Measurements from ENCODE around the gene UBR4. TPM values are rescaled to one million over a fixed set of nuclear protein-coding genes. Genes with fewer than 3 reads are reported as not detected.

The UBR4 gene
- total RNA-seq, 1 donor from 2014 or later, result 69.7 TPM

- DNase-seq (ENCODE audit: low spot score in 2 of 2) (no peak), FAIRE-seq (no peak)
These were observed 108.8 kb downstream of the UBR4 start for GRCh38 chr1:19101244-19101643.

- FAIRE-seq (no peak), DNase-seq (ENCODE audit: low spot score in 2 of 2) (no peak)
These were observed 110.0 kb downstream of the UBR4 start for GRCh38 chr1:19100028-19100427.

GRCh38 chr1:19096990-19097389 lies 113.1 kb downstream of the UBR4 start:
- no peak for FAIRE-seq

GRCh38 chr1:19096036-19096833 lies 113.8 kb downstream of the UBR4 start:
- no peak for FAIRE-seq

More at GRCh38 chr1:19096990-19097389, 113.1 kb downstream of the UBR4 start:
- no peak for DNase-seq (ENCODE audit: low spot score in 2 of 2)

GRCh38 chr1:19091196-19091953 lies 118.7 kb downstream of the UBR4 start:
- DNase-seq (ENCODE audit: low spot score in 2 of 2) (no peak), FAIRE-seq (no peak)

More at GRCh38 chr1:19096036-19096833, 113.8 kb downstream of the UBR4 start:
- DNase-seq (ENCODE audit: low spot score in 2 of 2), result peak; percentile 24 to 43

GRCh38 chr1:19089524-19089923 lies 120.5 kb downstream of the UBR4 start:
- FAIRE-seq (no peak), DNase-seq (ENCODE audit: low spot score in 2 of 2) (no peak)

- FAIRE-seq (no peak), DNase-seq (ENCODE audit: low spot score in 2 of 2) (no peak)
These were observed 121.2 kb downstream of the UBR4 start for GRCh38 chr1:19088717-19089442.

- FAIRE-seq (no peak), DNase-seq (ENCODE audit: low spot score in 2 of 2) (no peak)
These were observed 122.1 kb downstream of the UBR4 start for GRCh38 chr1:19087737-19088594.

- no peak for DNase-seq (ENCODE audit: low spot score in 2 of 2)
- FAIRE-seq, result no peak
These were observed 122.9 kb downstream of the UBR4 start for GRCh38 chr1:19087017-19087736.

- FAIRE-seq (no peak), DNase-seq (ENCODE audit: low spot score in 2 of 2) (no peak)
These were observed 123.7 kb downstream of the UBR4 start for GRCh38 chr1:19086176-19086875.

- DNase-seq (ENCODE audit: low spot score in 2 of 2) (no peak), FAIRE-seq (no peak)
These were observed 125.8 kb downstream of the UBR4 start for GRCh38 chr1:19084206-19084738.

GRCh38 chr1:19083081-19083480 lies 127.0 kb downstream of the UBR4 start:
- DNase-seq (ENCODE audit: low spot score in 2 of 2) (no peak), FAIRE-seq (no peak)

GRCh38 chr1:19081218-19081893 lies 128.7 kb downstream of the UBR4 start:
- DNase-seq (ENCODE audit: low spot score in 2 of 2), result no peak
- FAIRE-seq, result no peak

- FAIRE-seq (no peak), DNase-seq (ENCODE audit: low spot score in 2 of 2) (no peak)
These were observed 129.3 kb downstream of the UBR4 start for GRCh38 chr1:19080721-19081120.

- DNase-seq (ENCODE audit: low spot score in 2 of 2), result no peak
- FAIRE-seq, result no peak
These were observed 130.3 kb downstream of the UBR4 start for GRCh38 chr1:19079541-19080472.

- FAIRE-seq (no peak), DNase-seq (ENCODE audit: low spot score in 2 of 2) (no peak)
These were observed 131.5 kb downstream of the UBR4 start for GRCh38 chr1:19078536-19078935.

Data from frontal cortex (tissue), 4 donors.